ENCODE results near the gene FARSB.

- TF ChIP-seq, protein P1, sequence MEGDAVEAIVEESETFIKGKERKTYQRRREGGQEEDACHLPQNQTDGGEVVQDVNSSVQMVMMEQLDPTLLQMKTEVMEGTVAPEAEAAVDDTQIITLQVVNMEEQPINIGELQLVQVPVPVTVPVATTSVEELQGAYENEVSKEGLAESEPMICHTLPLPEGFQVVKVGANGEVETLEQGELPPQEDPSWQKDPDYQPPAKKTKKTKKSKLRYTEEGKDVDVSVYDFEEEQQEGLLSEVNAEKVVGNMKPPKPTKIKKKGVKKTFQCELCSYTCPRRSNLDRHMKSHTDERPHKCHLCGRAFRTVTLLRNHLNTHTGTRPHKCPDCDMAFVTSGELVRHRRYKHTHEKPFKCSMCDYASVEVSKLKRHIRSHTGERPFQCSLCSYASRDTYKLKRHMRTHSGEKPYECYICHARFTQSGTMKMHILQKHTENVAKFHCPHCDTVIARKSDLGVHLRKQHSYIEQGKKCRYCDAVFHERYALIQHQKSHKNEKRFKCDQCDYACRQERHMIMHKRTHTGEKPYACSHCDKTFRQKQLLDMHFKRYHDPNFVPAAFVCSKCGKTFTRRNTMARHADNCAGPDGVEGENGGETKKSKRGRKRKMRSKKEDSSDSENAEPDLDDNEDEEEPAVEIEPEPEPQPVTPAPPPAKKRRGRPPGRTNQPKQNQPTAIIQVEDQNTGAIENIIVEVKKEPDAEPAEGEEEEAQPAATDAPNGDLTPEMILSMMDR (IDR thresholded peaks at IDR 0.05; ENCODE audit: insufficient read depth, low read depth, low read length): no peak
- TF ChIP-seq EZH2 (IDR thresholded peaks at IDR 0.05; ENCODE audit: insufficient read depth, low read length): no peak
Observed at GRCh38 chr2:222575618-222576017, 80.3 kb downstream of the FARSB start.
